AG04450 (cell line): ENCODE results near the gene SLC17A9. TPM values are rescaled to one million over a fixed set of nuclear protein-coding genes. Genes with fewer than 3 reads are reported as not detected.

Source experiments
- CTCF ChIA-PET: fragments of 300-600, 350-600 bp; formaldehyde crosslinking; extraction: SDS; loops from one replicate; lab custom pipeline; 2022; ENCODE audit warnings: antibody characterized with exemption, inconsistent platforms; lab: Charles Lee
- POLR2A ChIA-PET: fragments of 350-600 bp; formaldehyde crosslinking; extraction: SDS; loops from one replicate; lab custom pipeline; 2021; ENCODE audit warnings: antibody characterized with exemption, inconsistent platforms; lab: Yijun Ruan, JAX
- DNase-seq: peaks from one replicate; pipeline ENCODE4 v3.0.0-alpha.2; 2011; ENCODE audit warnings: low read depth, low spot score
- H3K27ac ChIP-seq: one replicate; pipeline ENCODE4 v1.5.1; 2012; ENCODE audit warnings: low read depth, low read length, control low read depth
- H3K27me3 ChIP-seq: one replicate; pipeline ENCODE4 v1.6.0; 2012; ENCODE audit warnings: low read length; ENCODE audit not compliant: control insufficient read depth, insufficient read depth
- H3K4me3 ChIP-seq: 2 replicates; pipeline ENCODE4 v1.5.1; 2011; ENCODE audit warnings: mild to moderate bottlenecking, low read depth, low read length, control low read depth
- H3K9me3 ChIP-seq: 2 replicates; pipeline ENCODE4 v1.5.1; 2012; ENCODE audit warnings: low read length; ENCODE audit not compliant: control insufficient read depth, insufficient read depth
- CTCF ChIP-seq: IDR thresholded peaks from 2 replicates; pipeline ENCODE4 v1.5.1; 2011; ENCODE audit warnings: low read depth, low read length, control low read depth, inconsistent platforms
- polyA plus RNA-seq: library from polyadenylated mRNA; depleted of rRNA; stranded (reverse); fragments of >200 nt; gene quantifications from 2 replicates; pipeline ENCODE4 v1.2.3, GENCODE V29; 2011

SLC17A9 gene
- polyA plus RNA-seq, 1 experiment, result 2.2 TPM

- ChIA-PET POLR2A (interaction anchor here (0.6 to 2.5 kb wide), 13 partner anchors 8 to 335 kb away, joined by 3 to 16 read pairs (median 4); partner anchors contain the start of gene TCFL5), CTCF (interaction anchor here (0.6 to 1.0 kb wide), 3 partner anchors 11 to 38 kb away, joined by 3 to 4 read pairs (median 3); no protein-coding TSS in a partner anchor)
- no peak for TF ChIP-seq CTCF
- Histone ChIP-seq H3K27me3 (no peaks in the 10 kb centered on the region), H3K9me3 (peaks cover 3% of the 10 kb centered on the region; the same call in 1 of the 2 replicates), H3K27ac (peak overlapping the region; percentile 96), H3K4me3 (peak overlapping the region; percentile 95)
- DNase-seq, result peak; percentile 90
These were observed 15.0 kb upstream of the SLC17A9 start for GRCh38 chr20:62937268-62938104.

DNA sequence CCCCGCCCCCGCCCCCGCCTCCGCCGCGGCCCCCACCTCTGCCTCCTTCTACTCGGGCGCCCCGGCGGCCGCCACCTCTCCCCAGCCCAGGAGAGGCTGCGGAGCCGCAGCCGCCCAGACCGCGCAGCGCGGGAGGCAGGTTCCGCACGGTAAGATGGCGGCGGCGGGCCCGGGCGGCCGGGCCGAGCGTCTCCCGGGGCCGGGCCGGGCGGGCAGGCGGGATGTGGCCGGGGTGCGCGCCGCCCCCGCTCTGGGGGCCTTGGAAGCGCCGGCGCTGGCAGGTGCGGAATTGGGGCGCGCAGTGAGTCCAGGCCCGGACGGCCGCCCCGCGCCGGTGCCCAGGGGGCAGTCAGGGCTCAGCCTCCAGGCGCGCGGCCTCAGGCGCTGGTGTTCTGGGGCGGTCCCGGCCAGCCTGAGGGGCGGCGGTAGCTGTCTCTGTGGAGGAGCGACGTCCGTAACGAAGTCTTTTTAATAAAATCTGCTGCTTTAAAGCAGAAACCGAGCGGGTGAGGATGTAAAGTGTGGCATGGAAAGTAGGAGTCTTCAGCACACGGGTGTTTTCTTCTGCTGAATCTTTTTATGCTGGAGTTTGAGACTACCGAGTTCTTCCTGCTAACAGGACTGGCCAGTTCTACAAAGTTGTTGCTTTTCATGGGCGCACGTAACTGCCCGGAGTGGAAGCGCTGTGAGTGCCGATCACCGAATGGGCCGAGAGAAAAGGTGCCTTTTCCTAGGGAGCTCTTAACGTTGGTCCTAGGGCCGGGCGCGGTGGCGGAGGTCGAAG is 14.2 kb upstream of the SLC17A9 start, which contains the start of gene GID8:
Gene GID8, plus strand, starts transcription at position 43 of the 784 bp plus-strand sequence. CDS start 3,356 bp downstream, outside the sequence.
- peak within 1 kb of the TSS; percentile 96 for H3K27ac ChIP-seq
- ChIA-PET POLR2A (interaction anchor here (0.6 to 2.5 kb wide), 10 partner anchors 9 to 334 kb away, joined by 3 to 16 read pairs (median 4); no protein-coding TSS in a partner anchor), CTCF (interaction anchor here (0.7 to 1.0 kb wide), 3 partner anchors 11 to 37 kb away, joined by 3 to 4 read pairs (median 3); no protein-coding TSS in a partner anchor)
- no peaks in the 10 kb centered on the region for H3K27me3 ChIP-seq
- DNase-seq, result no peak
- no peak for TF ChIP-seq CTCF
- H3K9me3 ChIP-seq, result peaks cover 3% of the 10 kb centered on the region; the same call in 1 of the 2 replicates
- H3K4me3 ChIP-seq, result peak within 1 kb of the TSS; percentile 95

GRCh38 chr20:62940875-62941274 is 11.6 kb upstream of the SLC17A9 start:
- H3K27ac ChIP-seq, result no peak overlapping the region
- H3K4me3 ChIP-seq, result no peak overlapping the region
- no peaks in the 10 kb centered on the region for H3K27me3 ChIP-seq
- no peak for TF ChIP-seq CTCF
- CTCF ChIA-PET, result no interaction called here
- DNase-seq, result no peak
- POLR2A ChIA-PET, result interaction anchor here (0.7 kb wide), 1 partner anchor 37 kb away, joined by 5 read pairs; no protein-coding TSS in a partner anchor
- H3K9me3 ChIP-seq, result peaks cover 3% of the 10 kb centered on the region; the same call in 1 of the 2 replicates

DNA sequence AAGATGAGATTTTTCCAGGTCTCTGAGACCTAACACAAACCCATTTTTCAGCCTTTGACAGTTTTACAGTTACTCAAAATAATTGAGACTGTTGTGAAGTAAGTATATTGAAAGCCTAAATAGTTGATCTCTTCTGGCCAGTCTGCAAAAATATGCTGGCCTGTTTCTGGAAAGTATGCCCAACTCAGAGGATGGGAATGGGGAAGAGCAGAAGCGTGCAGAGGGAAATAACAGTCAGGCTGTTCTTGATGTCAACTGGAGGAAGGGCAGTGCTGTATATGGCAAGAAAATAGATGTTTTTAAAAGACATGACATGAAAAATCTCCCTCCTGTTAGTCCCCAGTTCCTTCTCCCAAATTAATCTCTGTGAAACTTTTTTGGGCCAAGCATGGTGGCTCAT is 10.7 kb upstream of the SLC17A9 start:
- no peak overlapping the region for H3K27ac ChIP-seq
- DNase-seq, result no peak

More for the DNA sequence above, 10.7 kb upstream of the SLC17A9 start:
- TF ChIP-seq CTCF, result no peak
- CTCF ChIA-PET, result no interaction called here
- peaks cover 3% of the 10 kb centered on the region; the same call in 1 of the 2 replicates for H3K9me3 ChIP-seq
- POLR2A ChIA-PET, result no interaction called here
- H3K4me3 ChIP-seq, result no peak overlapping the region
- H3K27me3 ChIP-seq, result no peaks in the 10 kb centered on the region
